HepG2 (cell line): Measurements from ENCODE around the gene TMEM81. TPM values are rescaled to one million over a fixed set of nuclear protein-coding genes. Genes with fewer than 3 reads are reported as not detected.

Source experiments
- BCLAF1 ChIP-seq: fragments of 450-650 bp; IDR thresholded peaks from 2 replicates; pipeline ENCODE4 v1.6.1; 2017; ENCODE audit warnings: mild to moderate bottlenecking
- ELF4 ChIP-seq: sonication (generic); formaldehyde crosslinking; IDR thresholded peaks from 2 replicates; pipeline ENCODE4 v1.5.0; 2020; ENCODE audit warnings: missing genetic modification reagents, mild to moderate bottlenecking, moderate library complexity, borderline replicate concordance
- GABPA ChIP-seq, 2 experiments: IDR thresholded peaks; 2 replicates each; pipeline ENCODE4 v1.6.1; 2011 to 2016; ENCODE audit warnings: low read depth in 2 of 2, low read length in 1 of 2, missing biosample characterization in 1 of 2, missing genetic modification characterization in 1 of 2
- HOMEZ ChIP-seq: IDR thresholded peaks from 2 replicates; pipeline ENCODE4 v1.6.1; 2016; ENCODE audit warnings: low read depth
- RXRB ChIP-seq: IDR thresholded peaks from 2 replicates; pipeline ENCODE4 v1.6.1; 2016; ENCODE audit warnings: borderline replicate concordance, missing genetic modification reagents, missing compliant biosample characterization
- SNAPC5 ChIP-seq: sonication (generic); formaldehyde crosslinking; IDR thresholded peaks from 2 replicates; pipeline ENCODE4 v1.8.1; 2023; ENCODE audit warnings: mild to moderate bottlenecking, missing genetic modification reagents, borderline replicate concordance
- TAF1 ChIP-seq: sonication (generic); formaldehyde crosslinking; IDR thresholded peaks from 2 replicates; pipeline ENCODE4 v1.4.0; 2020; ENCODE audit warnings: missing genetic modification reagents
- ZNF12 ChIP-seq: sonication (generic); formaldehyde crosslinking; IDR thresholded peaks from 2 replicates; pipeline ENCODE4 v1.5.0; 2020; ENCODE audit warnings: missing genetic modification reagents
- ZNF407 ChIP-seq: sonication (generic); formaldehyde crosslinking; IDR thresholded peaks from one replicate; pipeline ENCODE4 v1.5.1; 2020; ENCODE audit warnings: mild to moderate bottlenecking, missing genetic modification reagents; ENCODE audit errors: not compliant biosample characterization
- ZNF552 ChIP-seq: sonication (generic); formaldehyde crosslinking; IDR thresholded peaks from 2 replicates; pipeline ENCODE4 v1.9.0; 2022; ENCODE audit warnings: missing genetic modification reagents, mild to moderate bottlenecking, borderline replicate concordance
- ZNF772 ChIP-seq: sonication (generic); formaldehyde crosslinking; IDR thresholded peaks from 2 replicates; pipeline ENCODE4 v1.5.0; 2020; ENCODE audit warnings: mild to moderate bottlenecking, missing genetic modification reagents
- ZNF775 ChIP-seq: sonication (generic); formaldehyde crosslinking; IDR thresholded peaks from 2 replicates; pipeline ENCODE4 v1.4.0; 2020; ENCODE audit warnings: missing genetic modification reagents, mild to moderate bottlenecking, moderate library complexity, borderline replicate concordance
- ZSCAN21 ChIP-seq: sonication (generic); formaldehyde crosslinking; IDR thresholded peaks from 2 replicates; pipeline ENCODE4 v1.8.0; 2022; ENCODE audit warnings: mild to moderate bottlenecking, missing genetic modification reagents, moderate library complexity, borderline replicate concordance
- polyA plus RNA-seq, 8 experiments: library from polyadenylated mRNA; depleted of rRNA in 3 of 8; stranded (reverse) in 7 of 8; unstranded in 1 of 8; fragments of >200 nt; fragmentation: Illumina TruSeq in 4 of 8; extraction: Trizol in 4 of 8; gene quantifications; 2 replicates each; pipeline versions ENCODE4 v1.2.1 to v1.2.3, GENCODE V29; 2011 to 2016; ENCODE audit warnings: low read depth in 4 of 8, missing spikeins in 1 of 8, mixed read lengths in 1 of 8; ENCODE audit not compliant: insufficient read depth in 1 of 8
- total RNA-seq, 5 experiments: library from RNA; depleted of rRNA; stranded (reverse); fragments of >200 nt; fragmentation: Illumina TruSeq; extraction: Trizol; gene quantifications; 2 replicates each; pipeline ENCODE4 v1.2.3, GENCODE V29; 2016; ENCODE audit warnings: low read depth in 1 of 5

Gene TMEM81
- total and polyA plus RNA-seq, 2 of the 13 experiments (the other 11 are each of a cell fraction or from before 2014, with no cell fraction given) = 1.1 TPM

GRCh38 chr1:205121660-205122488 lies 37.6 kb upstream of the TMEM81 start, which contains the start of gene RBBP5 (continued):
- TF ChIP-seq ZNF407 (CRISPR knock-in tag) (peak; percentile 54), ZNF772 (CRISPR knock-in tag) (peak; percentile 73; the same call in 1 of the 2 replicates), BCLAF1 (no peak), RXRB (CRISPR knock-in tag) (peak; percentile 76), GABPA (IDR thresholded peaks at IDR 0.05; ENCODE audit: low read depth, low read length) (peak; percentile 72), GABPA (CRISPR knock-in tag; IDR thresholded peaks at IDR 0.05; ENCODE audit: low read depth) (peak; percentile 94), SNAPC5 (CRISPR knock-in tag) (no peak), ZNF12 (CRISPR knock-in tag) (peak; percentile 77), ELF4 (no peak), ZSCAN21 (CRISPR knock-in tag) (0 out of 2 replicates have a peak, but pooled peaks have one; percentile 51), HOMEZ (CRISPR knock-in tag) (no peak), TAF1 (CRISPR knock-in tag) (peak; percentile 74), ZNF775 (CRISPR knock-in tag) (no peak), ZNF552 (CRISPR knock-in tag) (0 out of 2 replicates have a peak, but pooled peaks have one; percentile 64)
